HFF-Myc (cell line): ENCODE measurements around the gene PSMA6.

Experiments used
- DNase-seq: peaks from one replicate; pipeline ENCODE4 v3.0.0-alpha.2; 2011; ENCODE audit warnings: low read depth; ENCODE audit errors: extremely low read depth
- H3K4me3 ChIP-seq: replicated peaks from 2 replicates; pipeline ENCODE4 v1.5.1; 2011; ENCODE audit warnings: low read depth, mild to moderate bottlenecking, control low read depth, low read length
- CTCF ChIP-seq: IDR thresholded peaks from 2 replicates; pipeline ENCODE4 v1.5.1; 2012; ENCODE audit warnings: mild to moderate bottlenecking, low read depth, low read length, control low read depth; ENCODE audit errors: missing control alignments

PSMA6 gene

GRCh38 chr14:35362450-35362849 is 70.3 kb downstream of the PSMA6 start:
- no peak for TF ChIP-seq CTCF
- DNase-seq = no peak
- H3K4me3 ChIP-seq = no peak overlapping the region

- no peak for DNase-seq
- no peak overlapping the region for H3K4me3 ChIP-seq
- TF ChIP-seq CTCF = no peak
Observed at GRCh38 chr14:35362911-35363374, 70.8 kb downstream of the PSMA6 start.

GRCh38 chr14:35365130-35366055 is 73.2 kb downstream of the PSMA6 start:
- TF ChIP-seq CTCF = no peak
- no peak for DNase-seq
- no peak overlapping the region for H3K4me3 ChIP-seq

GRCh38 chr14:35366056-35366451 is 73.9 kb downstream of the PSMA6 start:
- no peak overlapping the region for H3K4me3 ChIP-seq
- no peak for DNase-seq
- no peak for TF ChIP-seq CTCF

GRCh38 chr14:35366521-35366976 is 74.4 kb downstream of the PSMA6 start:
- DNase-seq = no peak
- no peak for TF ChIP-seq CTCF
- no peak overlapping the region for H3K4me3 ChIP-seq

- no peak for DNase-seq
- TF ChIP-seq CTCF = no peak
- no peak overlapping the region for H3K4me3 ChIP-seq
Observed at GRCh38 chr14:35367056-35367372, 74.8 kb downstream of the PSMA6 start.
